Mucosa of gallbladder (tissue), 1 donor: ENCODE measurements around the gene IFITM10. TPM values are rescaled to one million over a fixed set of nuclear protein-coding genes. Genes with fewer than 3 reads are reported as not detected.

ENCODE experiments used
- DNase-seq: peaks from one replicate; pipeline ENCODE4 v3.0.0-alpha.2; 2020; ENCODE audit warnings: low spot score
- total RNA-seq: library from RNA; stranded (reverse); gene quantifications from one replicate; pipeline ENCODE4 v1.2.1, GENCODE V29; 2021
- donor health status: DM: no; HTN: no; CAD: no.

IFITM10 gene
- 13.9 TPM for total RNA-seq

GRCh38 chr11:1750481-1750839 is at the start of gene IFITM10:
IFITM10 (minus strand) TSS chr11:1750595; CDS start chr11:1750442, 153 bp downstream.
- DNase-seq, result no peak

GRCh38 chr11:1797391-1798125 is 47.2 kb upstream of the IFITM10 start:
- no peak for DNase-seq

- DNase-seq, result no peak
Observed at GRCh38 chr11:1796413-1797011, 46.1 kb upstream of the IFITM10 start.

- DNase-seq, result no peak
Observed at GRCh38 chr11:1793081-1793480, 42.7 kb upstream of the IFITM10 start.

- no peak for DNase-seq
Observed at GRCh38 chr11:1792461-1792860, 42.1 kb upstream of the IFITM10 start.

- DNase-seq, result no peak
Observed at GRCh38 chr11:1791912-1792311, 41.5 kb upstream of the IFITM10 start.

- no peak for DNase-seq
Observed at GRCh38 chr11:1786466-1786865, 36.1 kb upstream of the IFITM10 start.

- DNase-seq, result no peak
Observed at GRCh38 chr11:1785749-1786413, 35.5 kb upstream of the IFITM10 start.

GRCh38 chr11:1784761-1785650 is 34.6 kb upstream of the IFITM10 start:
- no peak for DNase-seq

- no peak for DNase-seq
Observed at GRCh38 chr11:1783725-1784529, 33.5 kb upstream of the IFITM10 start.

- DNase-seq, result no peak
Observed at GRCh38 chr11:1782831-1783724, 32.7 kb upstream of the IFITM10 start.

- no peak for DNase-seq
Observed at GRCh38 chr11:1782031-1782590, 31.7 kb upstream of the IFITM10 start.

- DNase-seq, result no peak
Observed at GRCh38 chr11:1781593-1781975, 31.2 kb upstream of the IFITM10 start.

GRCh38 chr11:1780700-1781592 is 30.6 kb upstream of the IFITM10 start:
- DNase-seq, result no peak

- DNase-seq, result no peak
Observed at GRCh38 chr11:1779806-1780699, 29.7 kb upstream of the IFITM10 start.

GRCh38 chr11:1779034-1779805 is 28.8 kb upstream of the IFITM10 start:
- no peak for DNase-seq
